ENCODE results near the gene PRPF19. TPM values are rescaled to one million over a fixed set of nuclear protein-coding genes. Genes with fewer than 3 reads are reported as not detected.

PRPF19 gene
- total and polyA plus RNA-seq, 2 of the 4 experiments (the other 2 are of a cell fraction): 29.8 to 50.4 TPM

GRCh38 chr11:60942970-60943565, 36.7 kb upstream of the PRPF19 start:
- Histone ChIP-seq H3K27ac (ENCODE audit: insufficient read depth, low read length) (no peak overlapping the region), H2AFZ (replicated peaks; ENCODE audit: low read length, poor library complexity) (no peak overlapping the region), H2AK9ac (replicated peaks; ENCODE audit: low read depth, low read length, poor library complexity) (no peak overlapping the region), H4K8ac (ENCODE audit: low read depth in 2 of 2, low read length in 2 of 2) (no peak overlapping the region), H2BK15ac (ENCODE audit: low read depth, low read length) (no peak overlapping the region), H3K79me1 (ENCODE audit: low read depth in 1 of 2, low read length in 2 of 2) (no peaks in the 10 kb centered on the region), H2BK5ac (ENCODE audit: low read depth, low read length, poor library complexity, severe bottlenecking) (no peak overlapping the region), H4K91ac (ENCODE audit: insufficient read depth, low read depth, low read length) (no peak overlapping the region), H2BK20ac (ENCODE audit: low read depth, low read length) (no peak overlapping the region), H3K4ac (ENCODE audit: low read depth, low read length) (no peak overlapping the region), H3K9ac (ENCODE audit: low read depth, low read length) (no peak overlapping the region), H3K4me3 (ENCODE audit: insufficient read depth, low read depth, low read length) (no peak overlapping the region), H3K23ac (ENCODE audit: low read depth, low read length) (no peak overlapping the region), H3K9me1 (ENCODE audit: insufficient read depth, low read length) (0 out of 2 replicates have a peak, but pooled peaks cover 4% of the 10 kb centered on the region), H2AK5ac (ENCODE audit: low read depth, low read length) (no peak overlapping the region), H3K4me2 (ENCODE audit: low read depth, low read length) (no peak overlapping the region), H3K36me3 (ENCODE audit: control insufficient read depth, insufficient read depth, low read length) (peaks cover 15% of the 10 kb centered on the region), H4K5ac (ENCODE audit: low read depth, low read length) (no peak overlapping the region), H3K56ac (ENCODE audit: extremely low read depth, insufficient read depth, low read length) (no peak overlapping the region), H3K18ac (ENCODE audit: low read depth, low read length) (no peak overlapping the region), H3K9me3 (ENCODE audit: control insufficient read depth, insufficient read depth, low read length) (no peaks in the 10 kb centered on the region), H2BK120ac (ENCODE audit: low read depth, low read length) (no peak overlapping the region), H3K27me3 (ENCODE audit: control insufficient read depth, insufficient read depth, low read length) (no peaks in the 10 kb centered on the region), H3K4me1 (ENCODE audit: control insufficient read depth, insufficient read depth, low read length) (peaks cover 4% of the 10 kb centered on the region; the same call in 1 of the 2 replicates), H3K14ac (replicated peaks; ENCODE audit: low read depth, low read length) (no peak overlapping the region), H4K20me1 (ENCODE audit: insufficient read depth, low read length) (no peaks in the 10 kb centered on the region)
- no CpG with 5 or more reads among the region's 9 CpGs for WGBS, 2 experiments (ENCODE audit: extremely low coverage in 2 of 2, insufficient read length in 1 of 2)
- in situ Hi-C loops (cut with MboI; ENCODE audit: low sequenced_read_pairs) (no loop called here), dilution Hi-C loops (cut with HindIII; ENCODE audit: low sequenced_read_pairs, unreplicated experiment) (no loop called here), intact Hi-C loops (cut with micrococcal nuclease) (no loop called here)
- peak; percentile 60 for ATAC-seq (ENCODE audit: low read depth)
- BruUV-seq (replicated peaks): no TSS peak
- TF ChIP-seq RCOR1 (IDR thresholded peaks at IDR 0.05; ENCODE audit: insufficient replicate concordance, low read length) (no peak), NFE2L2 (IDR thresholded peaks at IDR 0.05; ENCODE audit: low read depth, low read length) (no peak), MXI1 (IDR thresholded peaks at IDR 0.05; ENCODE audit: borderline replicate concordance, low read depth, low read length) (no peak)
- CTCF ChIA-PET: no interaction called here
- POLR2A ChIA-PET (ENCODE audit: unreplicated experiment): interaction anchor here (0.6 kb wide), 1 partner anchor 171 kb away, joined by 3 read pairs; no protein-coding TSS in a partner anchor
- no peak for DNase-seq
